HTR-8/SVneo (cell line): ENCODE measurements around the gene TFDP1.

Experiments used
- DNase-seq: peaks from one replicate; pipeline ENCODE4 v3.0.0; 2011; ENCODE audit warnings: low spot score, mixed read lengths; ENCODE audit not compliant: insufficient read length
- FAIRE-seq: peaks from 2 replicates; lab custom pipeline; 2011; peaks lifted over from hg19 to GRCh38; lab: Jason Lieb, UNC

TFDP1 gene

DNA sequence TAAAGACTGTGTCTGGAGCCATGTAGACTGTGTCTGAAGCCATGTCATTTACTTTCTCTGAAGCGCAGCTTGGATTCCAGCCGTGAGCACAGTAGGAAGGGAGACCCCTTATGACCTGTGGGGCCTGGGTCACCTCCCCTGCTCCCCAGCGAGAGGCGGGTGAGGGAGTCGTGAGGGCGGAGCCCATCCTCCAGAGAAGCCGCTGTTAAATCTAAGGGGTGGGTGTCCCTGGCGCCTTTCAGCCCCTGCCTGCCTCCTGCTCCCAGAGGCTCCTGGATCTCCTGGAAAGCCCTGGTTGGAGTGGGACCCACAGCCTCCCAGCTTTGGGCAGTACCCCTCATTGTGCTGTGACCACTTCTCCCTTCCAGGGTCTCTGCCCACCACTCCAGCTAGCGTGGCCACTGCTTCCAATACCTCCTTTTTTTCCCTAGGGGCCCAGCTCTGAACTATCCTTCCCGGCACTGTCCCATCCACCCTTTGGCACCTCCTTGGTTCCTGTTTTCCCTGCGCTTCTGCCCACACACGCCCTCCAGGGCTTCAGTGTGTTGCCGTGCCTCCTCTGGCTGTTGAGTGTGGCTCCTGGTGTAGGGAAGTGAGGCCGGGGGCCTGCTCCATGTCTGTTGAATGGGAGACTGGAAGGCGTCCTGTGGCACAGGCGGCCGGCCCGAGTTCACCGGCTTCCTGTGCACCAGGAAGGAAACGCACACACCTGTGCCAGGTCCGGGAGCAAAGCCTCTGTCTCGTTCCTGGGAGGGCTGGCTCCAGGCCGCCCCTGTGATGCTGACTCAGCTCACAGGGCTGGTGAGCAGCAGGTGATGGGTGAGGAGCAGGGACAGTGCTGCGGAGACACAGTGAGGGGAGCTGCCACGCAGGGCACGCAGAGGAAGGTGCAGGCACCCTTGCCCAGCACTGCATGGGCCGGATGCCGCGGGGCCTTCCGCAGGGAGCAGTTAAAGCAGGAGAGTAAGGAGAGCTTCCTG is 44.0 kb downstream of the TFDP1 start:
- DNase-seq (no peak), FAIRE-seq (no peak)

GRCh38 chr13:113629866-113630265 is 45.3 kb downstream of the TFDP1 start:
- FAIRE-seq = no peak
- DNase-seq = no peak

GRCh38 chr13:113630296-113630695 is 45.7 kb downstream of the TFDP1 start:
- no peak for FAIRE-seq
- no peak for DNase-seq

GRCh38 chr13:113630804-113631203 is 46.3 kb downstream of the TFDP1 start:
- DNase-seq = no peak
- no peak for FAIRE-seq

GRCh38 chr13:113631341-113632095 is 47.0 kb downstream of the TFDP1 start:
- no peak for FAIRE-seq
- DNase-seq = no peak

DNA sequence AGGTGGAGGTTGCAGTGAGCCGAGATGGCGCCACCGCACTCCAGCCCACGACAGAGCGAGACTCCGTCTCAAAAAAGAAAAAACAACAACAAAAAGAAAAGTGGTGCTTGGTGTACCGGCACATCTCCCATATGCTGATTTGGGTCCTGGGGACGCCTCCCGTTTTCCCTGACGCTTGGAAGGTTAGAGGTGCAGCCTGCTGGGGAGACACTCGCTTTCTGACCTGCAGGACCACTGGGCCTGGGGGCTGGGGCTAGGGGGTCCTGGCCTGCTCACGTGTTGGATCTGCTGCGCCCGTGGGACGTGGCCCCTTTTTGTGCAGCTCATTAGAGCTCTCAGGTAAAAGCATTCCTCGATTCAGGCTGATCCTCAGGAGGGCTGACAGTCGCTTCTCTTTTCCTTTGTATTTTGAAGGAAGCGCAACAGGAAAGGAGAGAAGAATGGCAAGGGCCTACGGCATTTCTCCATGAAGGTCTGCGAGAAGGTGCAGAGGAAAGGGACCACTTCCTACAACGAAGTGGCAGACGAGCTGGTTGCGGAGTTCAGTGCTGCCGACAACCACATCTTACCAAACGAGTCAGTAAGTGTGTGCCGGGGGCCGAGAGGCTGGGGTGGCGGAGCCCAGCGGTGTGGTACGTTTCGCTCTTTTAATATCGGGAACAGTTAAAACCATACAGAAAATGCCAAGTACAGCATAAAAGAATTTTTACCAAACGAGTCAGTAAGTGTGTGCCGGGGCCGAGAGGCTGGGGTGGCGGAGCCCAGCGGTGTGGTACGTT is 48.3 kb downstream of the TFDP1 start:
- no peak for FAIRE-seq
- no peak for DNase-seq

- no peak for DNase-seq
- no peak for FAIRE-seq
Observed at GRCh38 chr13:113633485-113633873, 48.9 kb downstream of the TFDP1 start.

DNA sequence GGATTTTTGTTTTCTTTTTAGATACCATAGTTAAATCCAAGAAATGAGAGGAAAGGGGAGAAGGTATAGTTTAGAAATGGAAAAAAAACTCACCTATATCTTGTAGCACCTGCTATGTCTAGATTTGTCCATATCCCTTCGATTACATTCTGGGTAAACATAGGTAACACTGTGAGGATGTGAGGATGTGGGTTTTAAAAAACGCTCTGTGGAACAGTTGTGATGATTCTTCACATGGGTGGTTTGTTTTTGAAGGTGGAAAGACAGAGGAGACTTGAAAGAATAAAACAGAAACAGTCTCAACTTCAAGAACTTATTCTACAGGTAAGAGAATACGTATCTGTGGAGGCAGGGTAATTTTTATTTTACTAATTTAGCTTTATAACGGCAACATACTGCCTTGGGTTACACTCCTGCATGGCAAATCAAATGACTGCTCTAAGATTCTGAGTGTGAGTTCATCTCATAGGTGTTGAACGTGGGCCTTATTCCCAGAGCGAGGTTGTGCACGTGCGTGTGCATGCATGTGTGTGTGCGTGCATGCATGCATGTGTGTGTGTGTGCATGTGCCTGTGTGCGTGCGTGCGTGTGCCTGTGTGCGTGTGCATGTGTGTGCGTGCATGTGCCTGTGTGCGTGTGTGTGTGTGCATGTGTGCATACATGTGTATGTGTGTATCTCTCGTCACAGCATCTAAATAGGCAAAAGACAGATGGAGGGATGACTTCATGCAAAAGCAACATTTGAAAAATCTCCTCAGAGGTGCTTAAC is 49.9 kb downstream of the TFDP1 start:
- DNase-seq (no peak), FAIRE-seq (no peak)

- no peak for DNase-seq
- FAIRE-seq = no peak
Observed at GRCh38 chr13:113635048-113635420, 50.5 kb downstream of the TFDP1 start.

DNA sequence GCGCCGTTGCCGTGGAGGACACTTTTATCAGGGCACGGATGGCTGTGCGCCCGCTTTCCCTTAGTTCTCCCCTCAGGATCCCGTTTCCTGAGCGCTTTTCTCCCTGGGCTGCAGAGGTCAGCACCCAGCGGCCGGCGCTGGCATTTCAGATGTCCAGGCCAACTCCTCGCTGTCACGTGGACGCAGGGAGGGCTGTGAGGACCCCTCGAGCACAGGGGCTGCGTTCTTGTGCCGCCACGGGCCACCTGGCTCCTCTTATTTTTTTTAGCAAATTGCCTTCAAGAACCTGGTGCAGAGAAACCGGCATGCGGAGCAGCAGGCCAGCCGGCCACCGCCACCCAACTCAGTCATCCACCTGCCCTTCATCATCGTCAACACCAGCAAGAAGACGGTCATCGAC is 51.2 kb downstream of the TFDP1 start:
- FAIRE-seq = no peak
- no peak for DNase-seq

GRCh38 chr13:113636266-113636963 is 51.9 kb downstream of the TFDP1 start:
- FAIRE-seq (no peak), DNase-seq (no peak)

DNA sequence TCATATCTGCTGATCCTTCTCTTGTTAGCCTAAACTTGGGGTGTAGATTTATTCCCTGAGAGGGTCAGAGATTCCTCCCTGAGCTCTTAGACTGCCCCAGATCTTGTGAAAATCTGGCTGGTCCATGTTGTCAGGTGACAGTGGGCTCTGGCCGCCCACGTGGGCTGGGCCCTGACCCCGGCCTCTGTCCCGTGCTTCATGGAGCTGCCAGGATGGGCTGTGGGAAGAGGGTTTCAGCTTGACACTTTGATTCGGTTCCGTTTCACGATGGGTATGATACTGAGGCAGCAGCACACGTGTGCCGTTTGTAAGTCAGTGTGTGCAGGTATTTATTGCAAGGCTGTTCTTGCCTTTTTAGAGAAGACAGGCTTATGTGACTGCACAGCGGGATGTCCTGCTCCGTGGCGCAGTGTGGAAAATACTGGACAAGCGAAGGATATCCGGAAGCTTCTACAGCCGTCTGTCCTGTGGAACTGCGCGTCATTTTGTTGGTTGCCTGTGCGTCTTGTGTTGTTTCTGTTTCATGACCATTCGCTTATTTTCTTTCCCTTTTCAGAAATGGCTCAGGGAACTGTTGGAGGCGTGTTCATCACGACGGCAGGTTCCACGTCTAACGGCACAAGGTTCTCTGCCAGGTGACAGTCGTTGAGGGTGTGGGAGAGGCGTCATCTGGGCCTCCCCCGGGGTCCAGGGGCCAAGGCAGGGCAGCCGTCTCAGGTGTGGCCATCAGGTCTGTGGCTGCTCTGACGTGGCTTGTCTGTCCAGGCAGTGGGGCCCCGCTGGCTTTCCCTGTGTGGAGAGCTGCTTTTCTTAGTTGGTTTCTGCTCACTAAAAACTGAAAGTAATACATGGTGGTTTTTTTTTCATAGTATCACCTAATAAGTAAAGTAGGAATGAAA is 53.0 kb downstream of the TFDP1 start:
- DNase-seq (no peak), FAIRE-seq (no peak)

GRCh38 chr13:113638173-113638746 is 53.7 kb downstream of the TFDP1 start:
- DNase-seq = no peak
- FAIRE-seq = no peak

DNA sequence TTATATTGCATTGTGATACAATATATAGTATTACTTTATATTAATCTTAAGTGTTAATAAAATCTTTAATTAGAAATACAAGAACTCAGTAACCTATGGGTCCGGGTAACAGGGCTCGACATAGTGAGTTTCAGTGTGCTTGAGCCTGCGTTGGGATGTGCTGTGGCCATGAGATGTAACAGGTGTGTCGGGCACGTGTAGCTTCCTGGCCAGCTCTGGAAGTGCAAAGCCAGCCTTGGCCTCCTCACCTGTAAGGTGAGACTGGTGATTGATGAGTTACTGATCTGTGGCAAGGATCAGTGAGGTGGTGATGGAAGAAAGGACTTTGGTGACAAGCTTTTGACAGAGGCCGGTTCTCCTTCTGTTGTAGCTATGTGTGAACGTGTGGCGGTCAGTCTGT is 54.3 kb downstream of the TFDP1 start:
- DNase-seq = no peak
- FAIRE-seq = no peak

DNA sequence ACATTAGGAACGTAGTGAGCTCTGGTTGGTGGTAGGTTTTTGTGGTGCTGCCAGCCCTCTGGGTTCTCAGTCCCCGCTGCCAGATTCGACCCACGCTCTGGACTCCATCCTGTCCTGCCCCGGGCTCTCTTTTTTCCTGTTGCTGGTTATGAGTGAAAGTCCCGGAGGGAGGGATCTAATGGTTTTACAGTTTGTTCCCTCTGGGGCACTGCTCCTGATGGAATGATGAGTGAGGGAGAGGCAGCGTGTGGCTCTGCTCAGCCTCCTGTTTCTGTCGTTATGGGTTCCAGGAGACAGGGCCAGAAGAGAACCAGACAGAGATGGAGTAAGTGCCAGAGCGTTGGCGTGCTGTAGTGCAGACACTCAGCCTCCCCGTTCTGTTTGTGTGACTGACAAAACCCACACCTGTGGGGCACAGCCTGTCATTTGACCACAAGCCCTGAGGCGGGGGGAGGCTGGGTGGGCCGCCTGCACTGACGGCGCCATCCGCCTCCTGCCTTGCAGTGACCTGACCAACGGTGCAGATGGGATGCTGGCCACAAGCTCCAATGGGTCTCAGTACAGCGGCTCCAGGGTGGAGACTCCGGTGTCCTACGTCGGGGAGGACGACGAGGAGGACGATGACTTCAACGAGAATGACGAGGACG is 55.2 kb downstream of the TFDP1 start:
- DNase-seq (no peak), FAIRE-seq (no peak)

GRCh38 chr13:113641426-113641825 is 56.9 kb downstream of the TFDP1 start:
- no peak for FAIRE-seq

GRCh38 chr13:113642563-113642962 is 58.0 kb downstream of the TFDP1 start:
- no peak for DNase-seq
- no peak for FAIRE-seq

More at GRCh38 chr13:113641426-113641825, 56.9 kb downstream of the TFDP1 start:
- no peak for DNase-seq
